ENCODE data around the gene CSRP3. TPM values are rescaled to one million over a fixed set of nuclear protein-coding genes. Genes with fewer than 3 reads are reported as not detected.

CSRP3 gene
- total and polyA plus RNA-seq, 4 donors = 0.08 TPM; not detected in 3

GRCh38 chr11:19246816-19247215 lies 45.0 kb upstream of the CSRP3 start:
- Histone ChIP-seq H3K4me3 (ENCODE audit: low read depth in 1 of 3, low read length in 3 of 3) (no peak overlapping the region), H3K9me3 (ENCODE audit: control insufficient read depth in 4 of 4, low read length in 3 of 4) (no peaks in the 10 kb centered on the region), H3K36me3 (ENCODE audit: control insufficient read depth in 4 of 4, insufficient read depth in 3 of 4, low read depth in 1 of 4, low read length in 3 of 4) (no peaks in the 10 kb centered on the region), H3K27ac (ENCODE audit: low read depth in 1 of 2, low read length in 2 of 2) (no peak overlapping the region), H3K27me3 (ENCODE audit: control insufficient read depth in 4 of 4, insufficient read depth in 4 of 4, low read length in 3 of 4) (no peaks in the 10 kb centered on the region), H3K9ac (ENCODE audit: low read depth in 1 of 2, low read length in 2 of 2) (no peak overlapping the region), H3K4me1 (ENCODE audit: control insufficient read depth in 4 of 4, insufficient read depth in 4 of 4, low read length in 3 of 4) (peaks cover 4 to 11% (median 7%) of the 10 kb centered on the region in 4 donors)
- TF ChIP-seq FOXA1 (IDR thresholded peaks at IDR 0.05) = no peak
- no peak for TF ChIP-seq CTCF (IDR thresholded peaks at IDR 0.05; ENCODE audit: low read depth, low read length, missing input control)
- no peak for TF ChIP-seq RAD21 (IDR thresholded peaks at IDR 0.05)
- TF ChIP-seq SP1 (IDR thresholded peaks at IDR 0.05) = no peak
- TF ChIP-seq ATF3 (IDR thresholded peaks at IDR 0.05) = no peak
- no peak for TF ChIP-seq RXRA (IDR thresholded peaks at IDR 0.05)
- TF ChIP-seq GABPA (IDR thresholded peaks at IDR 0.05 in 1 of 2, conservative IDR thresholded peaks at IDR 0.05 in 1 of 2) = no peak
- TF ChIP-seq YY1 (IDR thresholded peaks at IDR 0.05) = no peak
- TF ChIP-seq MAX (IDR thresholded peaks at IDR 0.05) = no peak
- TF ChIP-seq JUND (IDR thresholded peaks at IDR 0.05) = no peak
- TF ChIP-seq TAF1 (conservative IDR thresholded peaks at IDR 0.05) = no peak
- TF ChIP-seq, protein P1, sequence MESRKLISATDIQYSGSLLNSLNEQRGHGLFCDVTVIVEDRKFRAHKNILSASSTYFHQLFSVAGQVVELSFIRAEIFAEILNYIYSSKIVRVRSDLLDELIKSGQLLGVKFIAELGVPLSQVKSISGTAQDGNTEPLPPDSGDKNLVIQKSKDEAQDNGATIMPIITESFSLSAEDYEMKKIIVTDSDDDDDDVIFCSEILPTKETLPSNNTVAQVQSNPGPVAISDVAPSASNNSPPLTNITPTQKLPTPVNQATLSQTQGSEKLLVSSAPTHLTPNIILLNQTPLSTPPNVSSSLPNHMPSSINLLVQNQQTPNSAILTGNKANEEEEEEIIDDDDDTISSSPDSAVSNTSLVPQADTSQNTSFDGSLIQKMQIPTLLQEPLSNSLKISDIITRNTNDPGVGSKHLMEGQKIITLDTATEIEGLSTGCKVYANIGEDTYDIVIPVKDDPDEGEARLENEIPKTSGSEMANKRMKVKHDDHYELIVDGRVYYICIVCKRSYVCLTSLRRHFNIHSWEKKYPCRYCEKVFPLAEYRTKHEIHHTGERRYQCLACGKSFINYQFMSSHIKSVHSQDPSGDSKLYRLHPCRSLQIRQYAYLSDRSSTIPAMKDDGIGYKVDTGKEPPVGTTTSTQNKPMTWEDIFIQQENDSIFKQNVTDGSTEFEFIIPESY (IDR thresholded peaks at IDR 0.05) = no peak
- no peak for TF ChIP-seq NR2F2 (IDR thresholded peaks at IDR 0.05)
- no peak for TF ChIP-seq HNF4A (conservative IDR thresholded peaks at IDR 0.05)
- no peak for TF ChIP-seq HNF4G (IDR thresholded peaks at IDR 0.05)
- TF ChIP-seq FOXA2 (IDR thresholded peaks at IDR 0.05) = no peak
- TF ChIP-seq, protein P2, sequence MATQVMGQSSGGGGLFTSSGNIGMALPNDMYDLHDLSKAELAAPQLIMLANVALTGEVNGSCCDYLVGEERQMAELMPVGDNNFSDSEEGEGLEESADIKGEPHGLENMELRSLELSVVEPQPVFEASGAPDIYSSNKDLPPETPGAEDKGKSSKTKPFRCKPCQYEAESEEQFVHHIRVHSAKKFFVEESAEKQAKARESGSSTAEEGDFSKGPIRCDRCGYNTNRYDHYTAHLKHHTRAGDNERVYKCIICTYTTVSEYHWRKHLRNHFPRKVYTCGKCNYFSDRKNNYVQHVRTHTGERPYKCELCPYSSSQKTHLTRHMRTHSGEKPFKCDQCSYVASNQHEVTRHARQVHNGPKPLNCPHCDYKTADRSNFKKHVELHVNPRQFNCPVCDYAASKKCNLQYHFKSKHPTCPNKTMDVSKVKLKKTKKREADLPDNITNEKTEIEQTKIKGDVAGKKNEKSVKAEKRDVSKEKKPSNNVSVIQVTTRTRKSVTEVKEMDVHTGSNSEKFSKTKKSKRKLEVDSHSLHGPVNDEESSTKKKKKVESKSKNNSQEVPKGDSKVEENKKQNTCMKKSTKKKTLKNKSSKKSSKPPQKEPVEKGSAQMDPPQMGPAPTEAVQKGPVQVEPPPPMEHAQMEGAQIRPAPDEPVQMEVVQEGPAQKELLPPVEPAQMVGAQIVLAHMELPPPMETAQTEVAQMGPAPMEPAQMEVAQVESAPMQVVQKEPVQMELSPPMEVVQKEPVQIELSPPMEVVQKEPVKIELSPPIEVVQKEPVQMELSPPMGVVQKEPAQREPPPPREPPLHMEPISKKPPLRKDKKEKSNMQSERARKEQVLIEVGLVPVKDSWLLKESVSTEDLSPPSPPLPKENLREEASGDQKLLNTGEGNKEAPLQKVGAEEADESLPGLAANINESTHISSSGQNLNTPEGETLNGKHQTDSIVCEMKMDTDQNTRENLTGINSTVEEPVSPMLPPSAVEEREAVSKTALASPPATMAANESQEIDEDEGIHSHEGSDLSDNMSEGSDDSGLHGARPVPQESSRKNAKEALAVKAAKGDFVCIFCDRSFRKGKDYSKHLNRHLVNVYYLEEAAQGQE (IDR thresholded peaks at IDR 0.05) = no peak
- TF ChIP-seq EGR1 (IDR thresholded peaks at IDR 0.05; ENCODE audit: low read depth in 2 of 2) = no peak
- no peak for DNase-seq (ENCODE audit: low spot score)
- WGBS = 96% methylated on average over 1 of the region's 1 CpG

Measured in liver (tissue), 9 donors.